HG03060 (cell line): ENCODE results near the gene AHSP.
"Not testable (repeated sequence)": the region's sequence is repeated elsewhere in the genome, so short reads cannot be mapped to it uniquely, and the experiment has no call there.

Source experiments
- ATAC-seq: cut with Tn5 transposase; IDR thresholded peaks from one replicate; pipeline ENCODE4 v1.9.1; 2021; ENCODE audit warnings: low read depth, moderate number of reproducible peaks; ENCODE audit not compliant: unreplicated experiment

AHSP gene, protein sequence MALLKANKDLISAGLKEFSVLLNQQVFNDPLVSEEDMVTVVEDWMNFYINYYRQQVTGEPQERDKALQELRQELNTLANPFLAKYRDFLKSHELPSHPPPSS

GRCh38 chr16:31527734-31528274 is at the start of gene AHSP:
Gene AHSP, plus strand, starts transcription at chr16:31527900. Its CDS starts 240 bp downstream, at chr16:31528140.
- ATAC-seq = no peak

GRCh38 chr16:31478956-31479355 is 48.7 kb upstream of the AHSP start:
- ATAC-seq = no peak

GRCh38 chr16:31479751-31480150 is 47.9 kb upstream of the AHSP start:
- no peak for ATAC-seq

- ATAC-seq = no peak
These were observed 46.7 kb upstream of the AHSP start for GRCh38 chr16:31480851-31481536.

GRCh38 chr16:31483081-31483480 is 44.6 kb upstream of the AHSP start, which contains the start of gene SLC5A2:
Gene SLC5A2, plus strand, starts transcription at chr16:31483123. Its CDS starts 14 bp downstream, at chr16:31483137.
- no peak for ATAC-seq

GRCh38 chr16:31484048-31484447 is 43.7 kb upstream of the AHSP start:
- ATAC-seq = not testable (repeated sequence)

GRCh38 chr16:31484491-31485171 is 43.1 kb upstream of the AHSP start:
- ATAC-seq = no peak

GRCh38 chr16:31485571-31485970 is 42.1 kb upstream of the AHSP start:
- ATAC-seq = no peak

DNA sequence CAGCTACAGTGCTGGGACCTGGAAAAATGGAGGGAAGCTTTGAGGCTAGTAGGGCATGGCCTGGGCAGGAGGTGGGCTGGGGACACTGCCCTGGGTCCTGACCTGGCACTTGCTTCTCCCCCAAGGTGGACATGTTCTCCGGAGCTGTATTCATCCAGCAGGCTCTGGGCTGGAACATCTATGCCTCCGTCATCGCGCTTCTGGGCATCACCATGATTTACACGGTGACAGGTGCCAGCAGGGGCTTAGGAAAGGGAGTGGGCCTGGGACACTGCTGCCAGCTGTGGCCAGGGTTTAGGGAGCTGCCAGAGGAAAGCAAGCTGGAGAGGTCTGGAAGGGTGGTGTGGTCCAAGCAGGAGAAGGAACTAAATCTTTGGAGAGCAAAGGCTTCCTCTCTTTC is 41.7 kb upstream of the AHSP start:
- no peak for ATAC-seq

- no peak for ATAC-seq
These were observed 40.5 kb upstream of the AHSP start for GRCh38 chr16:31487071-31487719.

DNA sequence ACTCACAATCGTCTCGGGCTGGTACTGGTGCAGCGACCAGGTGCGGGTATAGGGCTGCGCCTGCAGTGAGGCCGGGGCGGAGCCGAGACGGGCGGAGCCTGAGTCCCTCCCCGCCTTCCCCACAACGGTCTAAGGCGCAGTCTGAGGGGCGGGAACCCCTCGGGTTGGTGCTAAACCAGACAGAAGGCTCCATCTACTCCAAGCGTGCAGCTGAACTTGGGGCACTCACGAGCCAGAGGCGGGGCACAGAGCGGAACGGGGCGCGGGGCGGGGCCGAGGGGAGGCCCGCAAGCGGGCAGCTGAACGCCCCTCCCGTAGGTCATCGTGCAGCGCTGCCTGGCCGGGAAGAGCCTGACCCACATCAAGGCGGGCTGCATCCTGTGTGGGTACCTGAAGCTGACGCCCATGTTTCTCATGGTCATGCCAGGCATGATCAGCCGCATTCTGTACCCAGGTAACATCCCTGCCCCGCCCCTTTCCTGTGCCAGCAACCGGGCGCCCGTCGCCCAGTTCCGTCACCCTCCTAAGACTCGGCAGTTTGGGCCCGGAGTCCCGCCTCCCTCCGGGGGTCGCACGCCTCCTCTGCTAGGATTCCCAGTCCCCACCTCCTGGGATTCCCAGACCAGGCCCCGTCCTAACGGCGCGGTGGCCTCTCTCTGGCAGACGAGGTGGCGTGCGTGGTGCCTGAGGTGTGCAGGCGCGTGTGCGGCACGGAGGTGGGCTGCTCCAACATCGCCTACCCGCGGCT is 39.8 kb upstream of the AHSP start:
- no peak for ATAC-seq

DNA sequence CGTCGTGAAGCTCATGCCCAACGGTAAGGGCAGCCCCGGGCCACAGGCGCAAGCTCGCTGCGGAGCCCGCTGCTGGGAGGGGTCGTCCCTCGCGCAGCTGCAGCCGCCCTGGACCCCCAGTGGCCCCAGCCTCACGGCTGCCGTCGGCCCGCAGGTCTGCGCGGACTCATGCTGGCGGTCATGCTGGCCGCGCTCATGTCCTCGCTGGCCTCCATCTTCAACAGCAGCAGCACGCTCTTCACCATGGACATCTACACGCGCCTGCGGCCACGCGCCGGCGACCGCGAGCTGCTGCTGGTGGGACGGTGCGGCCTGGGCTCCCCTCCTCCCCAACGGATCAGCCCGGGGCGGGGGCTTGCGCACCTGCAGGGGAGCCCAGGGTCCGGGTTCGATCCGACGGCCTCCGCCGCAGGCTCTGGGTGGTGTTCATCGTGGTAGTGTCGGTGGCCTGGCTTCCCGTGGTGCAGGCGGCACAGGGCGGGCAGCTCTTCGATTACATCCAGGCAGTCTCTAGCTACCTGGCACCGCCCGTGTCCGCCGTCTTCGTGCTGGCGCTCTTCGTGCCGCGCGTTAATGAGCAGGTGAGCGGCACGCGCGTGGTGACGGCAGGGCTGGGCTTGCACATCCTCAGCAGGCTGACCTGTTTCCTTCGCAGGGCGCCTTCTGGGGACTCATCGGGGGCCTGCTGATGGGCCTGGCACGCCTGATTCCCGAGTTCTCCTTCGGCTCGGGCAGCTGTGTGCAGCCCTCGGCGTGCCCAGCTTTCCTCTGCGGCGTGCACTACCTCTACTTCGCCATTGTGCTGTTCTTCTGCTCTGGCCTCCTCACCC is 39.0 kb upstream of the AHSP start:
- ATAC-seq = no peak

DNA sequence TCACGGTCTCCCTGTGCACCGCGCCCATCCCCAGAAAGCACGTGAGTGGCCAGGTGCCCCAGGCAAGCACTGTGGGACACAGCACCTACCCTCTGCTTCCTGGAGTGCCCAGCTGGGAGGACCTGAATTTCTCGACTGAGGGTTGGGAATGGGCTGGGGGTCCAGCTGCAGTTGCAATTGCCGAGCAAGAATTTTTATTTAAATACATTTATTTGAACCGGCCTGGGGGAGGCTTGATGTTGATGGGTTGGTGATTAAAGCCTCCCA is 38.5 kb upstream of the AHSP start:
- ATAC-seq = no peak

DNA sequence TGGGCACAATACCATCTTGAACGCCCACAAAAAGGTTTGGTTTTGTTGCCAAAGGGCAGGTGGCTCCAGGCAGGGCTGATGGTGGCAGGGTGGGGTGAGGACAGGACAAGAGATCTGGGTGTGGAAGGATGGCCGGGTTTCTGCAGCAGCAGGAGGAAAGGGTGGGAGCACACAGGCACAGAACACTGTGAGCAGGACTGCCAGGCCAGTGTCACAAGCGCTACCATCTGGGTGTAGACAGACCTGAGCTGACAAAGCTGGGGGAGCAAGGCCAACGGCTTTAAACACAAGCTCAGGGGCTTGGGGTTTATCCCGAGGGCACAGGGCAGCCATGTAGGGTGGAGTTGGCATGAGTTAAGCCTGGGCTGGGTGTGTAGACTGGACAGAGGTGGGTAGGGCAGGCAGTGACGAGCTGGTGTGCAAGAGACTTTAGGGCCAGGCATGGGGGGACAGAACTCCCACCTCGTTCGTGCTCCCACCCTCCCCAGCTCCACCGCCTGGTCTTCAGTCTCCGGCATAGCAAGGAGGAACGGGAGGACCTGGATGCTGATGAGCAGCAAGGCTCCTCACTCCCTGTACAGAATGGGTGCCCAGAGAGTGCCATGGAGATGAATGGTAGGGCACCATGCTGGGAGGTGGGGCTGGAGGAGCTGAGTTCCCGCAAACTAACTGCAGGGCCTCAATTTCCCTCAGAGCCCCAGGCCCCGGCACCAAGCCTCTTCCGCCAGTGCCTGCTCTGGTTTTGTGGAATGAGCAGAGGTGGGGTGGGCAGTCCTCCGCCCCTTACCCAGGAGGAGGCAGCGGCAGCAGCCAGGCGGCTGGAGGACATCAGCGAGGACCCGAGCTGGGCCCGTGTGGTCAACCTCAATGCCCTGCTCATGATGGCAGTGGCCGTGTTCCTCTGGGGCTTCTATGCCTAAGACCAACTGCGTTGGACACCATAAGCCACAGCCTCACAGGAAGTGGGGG is 37.8 kb upstream of the AHSP start:
- no peak for ATAC-seq

GRCh38 chr16:31491778-31492418 is 35.8 kb upstream of the AHSP start:
- no peak for ATAC-seq

GRCh38 chr16:31493506-31494125 is 34.1 kb upstream of the AHSP start:
- no peak for ATAC-seq

GRCh38 chr16:31496670-31497069 is 31.0 kb upstream of the AHSP start:
- no peak for ATAC-seq

- no peak for ATAC-seq
These were observed 29.2 kb upstream of the AHSP start for GRCh38 chr16:31498493-31498892.
